GM23338 (cell line): ENCODE results near the gene XCL2. TPM values are rescaled to one million over a fixed set of nuclear protein-coding genes. Genes with fewer than 3 reads are reported as not detected.

Experiments
- ATAC-seq: fragments of 200-7000 bp; cut with Tn5 transposase; 3 replicates; pipeline ENCODE4 v1.9.1; 2020
- DNase-seq: peaks from one replicate; pipeline ENCODE4 v3.0.0-alpha.2; 2015; ENCODE audit warnings: low spot score
- H2AFZ ChIP-seq: fragments of 200-600 bp; sonication (generic); 2 replicates; pipeline ENCODE4 v1.8.0; 2016; ENCODE audit warnings: antibody characterized with exemption, mild to moderate bottlenecking, moderate library complexity
- H3F3A ChIP-seq: fragments of 200-600 bp; sonication (generic); replicated peaks from 2 replicates; pipeline ENCODE4 v1.8.0; 2017; ENCODE audit warnings: antibody characterized with exemption, mixed run types, low read depth
- H3K27ac ChIP-seq: fragments of 200-600 bp; sonication (generic); 2 replicates; pipeline ENCODE4 v1.6.1; 2016; ENCODE audit warnings: low read depth
- H3K27me3 ChIP-seq: fragments of 200-600 bp; sonication (generic); 2 replicates; pipeline ENCODE4 v1.8.0; 2016; ENCODE audit warnings: mild to moderate bottlenecking, mixed run types, moderate library complexity; ENCODE audit not compliant: insufficient read depth
- H3K36me3 ChIP-seq: fragments of 200-600 bp; sonication (generic); 2 replicates; pipeline ENCODE4 v1.8.0; 2016; ENCODE audit warnings: mild to moderate bottlenecking; ENCODE audit not compliant: insufficient read depth
- H3K4me1 ChIP-seq: fragments of 200-600 bp; sonication (generic); 2 replicates; pipeline ENCODE4 v1.8.0; 2016; ENCODE audit warnings: mild to moderate bottlenecking, moderate library complexity; ENCODE audit not compliant: insufficient read depth
- H3K4me2 ChIP-seq: fragments of 200-600 bp; sonication (generic); 2 replicates; pipeline ENCODE4 v1.7.1; 2017; ENCODE audit warnings: mixed run types
- H3K4me3 ChIP-seq: fragments of 200-600 bp; sonication (generic); 2 replicates; pipeline ENCODE4 v1.6.1; 2016; ENCODE audit warnings: mixed run types
- H3K79me2 ChIP-seq: fragments of 200-600 bp; sonication (generic); replicated peaks from 2 replicates; pipeline ENCODE4 v1.8.0; 2017; ENCODE audit warnings: mild to moderate bottlenecking; ENCODE audit not compliant: insufficient read depth
- H3K9me2 ChIP-seq: fragments of 200-600 bp; sonication (generic); 2 replicates; pipeline ENCODE4 v1.8.0; 2017; ENCODE audit not compliant: insufficient read depth
- H4K20me1 ChIP-seq: fragments of 200-600 bp; sonication (generic); replicated peaks from 2 replicates; pipeline ENCODE4 v1.8.0; 2017; ENCODE audit warnings: mild to moderate bottlenecking; ENCODE audit not compliant: insufficient read depth
- H3K27ac Mint-ChIP-seq: 2 replicates; pipeline ENCODE4 v1.8.0; 2020; ENCODE audit warnings: inconsistent platforms, mild to moderate bottlenecking, moderate library complexity, mixed read lengths
- H3K27me3 Mint-ChIP-seq: 3 replicates; pipeline ENCODE4 v1.8.0; 2022; ENCODE audit warnings: low read depth, mild to moderate bottlenecking, moderate library complexity, mixed read lengths, inconsistent platforms; ENCODE audit not compliant: insufficient read depth, poor library complexity
- H3K36me3 Mint-ChIP-seq: 3 replicates; pipeline ENCODE4 v1.8.0; 2021; ENCODE audit warnings: low read depth, mild to moderate bottlenecking, inconsistent platforms, moderate library complexity, mixed read lengths
- H3K4me1 Mint-ChIP-seq: 3 replicates; pipeline ENCODE4 v1.8.0; 2020; ENCODE audit warnings: mild to moderate bottlenecking, inconsistent platforms, mixed read lengths
- H3K4me3 Mint-ChIP-seq: 3 replicates; pipeline ENCODE4 v1.8.0; 2021; ENCODE audit warnings: moderate library complexity, mild to moderate bottlenecking, inconsistent platforms, mixed read lengths
- H3K9me3 Mint-ChIP-seq: 3 replicates; pipeline ENCODE4 v1.8.0; 2020; ENCODE audit warnings: moderate library complexity, mild to moderate bottlenecking, inconsistent platforms, mixed read lengths
- CREB1 ChIP-seq: fragments of 250-450 bp; sonication (Bioruptor Pico); IDR thresholded peaks from 2 replicates; pipeline ENCODE4 v1.5.0; 2020; ENCODE audit warnings: low read depth, mild to moderate bottlenecking, moderate library complexity
- EZH2 ChIP-seq: fragments of 200-600 bp; sonication (generic); IDR thresholded peaks from one replicate; pipeline ENCODE4 v1.8.0; 2017; ENCODE audit warnings: antibody characterized with exemption, mild to moderate bottlenecking, low read depth; ENCODE audit not compliant: unreplicated experiment
- EZH2phosphoT487 ChIP-seq: fragments of 200-600 bp; sonication (generic); IDR thresholded peaks from one replicate; pipeline ENCODE4 v1.8.1; 2018; ENCODE audit warnings: antibody characterized with exemption; ENCODE audit not compliant: unreplicated experiment
- JUNB ChIP-seq: IDR thresholded peaks from one replicate; pipeline ENCODE4 v1.6.1; 2016; ENCODE audit warnings: antibody characterized with exemption; ENCODE audit not compliant: unreplicated experiment
- NANOG ChIP-seq: IDR thresholded peaks from 2 replicates; pipeline ENCODE4 v1.6.1; 2016; ENCODE audit warnings: antibody characterized with exemption, borderline replicate concordance
- STAT1 ChIP-seq: IDR thresholded peaks from one replicate; pipeline ENCODE4 v1.6.1; 2016; ENCODE audit warnings: antibody characterized with exemption; ENCODE audit not compliant: unreplicated experiment
- ZNF331 ChIP-seq: fragments of 250-450 bp; sonication (Bioruptor Pico); IDR thresholded peaks from 2 replicates; pipeline ENCODE4 v1.5.0; 2020; ENCODE audit warnings: low read depth, mild to moderate bottlenecking, moderate library complexity
- polyA plus RNA-seq: library from polyadenylated mRNA; unstranded; fragments of >200 nt; fragmentation: Nextera tagmentation; extraction: Ambion mirVana; gene quantifications from 2 replicates; pipeline ENCODE4 v1.2.1, GENCODE V29; 2016
- total RNA-seq: library from RNA; depleted of rRNA; stranded (reverse); fragments of >200 nt; shearing (Covaris generic); gene quantifications from 2 replicates; pipeline ENCODE4 v1.2.3, GENCODE V29; 2014
- TF ChIP-seq, protein P1 (sequence below): fragments of 250-450 bp; sonication (Bioruptor Pico); IDR thresholded peaks from 2 replicates; pipeline ENCODE4 v1.5.0; 2020; ENCODE audit warnings: mild to moderate bottlenecking, moderate library complexity
- TF ChIP-seq, protein P2 (sequence below), 2 experiments: fragments of 200-600 bp in 1 of 2; sonication (generic) in 1 of 2; conservative IDR thresholded peaks; 2 replicates each; pipeline versions ENCODE4 v1.5.1 to v1.6.1; 2016 to 2017; ENCODE audit warnings: antibody characterized with exemption in 2 of 2, low read depth in 2 of 2, mild to moderate bottlenecking in 2 of 2, moderate library complexity in 1 of 2

Gene XCL2
- total and polyA plus RNA-seq, 2 experiments from 2014 or later, result not detected

DNA sequence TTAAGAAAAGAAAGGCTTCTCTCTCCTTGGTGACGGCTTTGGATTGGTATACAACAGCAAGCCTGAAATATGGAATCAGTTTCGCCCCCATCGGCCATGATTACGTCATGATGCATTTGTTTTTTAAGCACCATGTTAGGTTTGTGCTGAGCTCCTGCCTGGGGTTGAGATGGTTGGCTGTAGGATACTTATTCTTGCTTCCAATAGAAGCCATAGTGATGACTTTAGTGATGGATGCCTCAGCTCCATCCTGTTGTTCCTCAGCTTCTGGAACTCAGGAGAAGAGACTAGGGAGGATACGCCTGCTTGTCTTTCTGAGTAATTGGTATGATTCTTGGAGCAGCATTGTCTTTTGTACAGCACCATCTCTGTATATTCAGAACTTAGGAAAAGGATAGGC, 47.3 kb upstream of the XCL2 start (continued):
- TF ChIP-seq, protein P1, sequence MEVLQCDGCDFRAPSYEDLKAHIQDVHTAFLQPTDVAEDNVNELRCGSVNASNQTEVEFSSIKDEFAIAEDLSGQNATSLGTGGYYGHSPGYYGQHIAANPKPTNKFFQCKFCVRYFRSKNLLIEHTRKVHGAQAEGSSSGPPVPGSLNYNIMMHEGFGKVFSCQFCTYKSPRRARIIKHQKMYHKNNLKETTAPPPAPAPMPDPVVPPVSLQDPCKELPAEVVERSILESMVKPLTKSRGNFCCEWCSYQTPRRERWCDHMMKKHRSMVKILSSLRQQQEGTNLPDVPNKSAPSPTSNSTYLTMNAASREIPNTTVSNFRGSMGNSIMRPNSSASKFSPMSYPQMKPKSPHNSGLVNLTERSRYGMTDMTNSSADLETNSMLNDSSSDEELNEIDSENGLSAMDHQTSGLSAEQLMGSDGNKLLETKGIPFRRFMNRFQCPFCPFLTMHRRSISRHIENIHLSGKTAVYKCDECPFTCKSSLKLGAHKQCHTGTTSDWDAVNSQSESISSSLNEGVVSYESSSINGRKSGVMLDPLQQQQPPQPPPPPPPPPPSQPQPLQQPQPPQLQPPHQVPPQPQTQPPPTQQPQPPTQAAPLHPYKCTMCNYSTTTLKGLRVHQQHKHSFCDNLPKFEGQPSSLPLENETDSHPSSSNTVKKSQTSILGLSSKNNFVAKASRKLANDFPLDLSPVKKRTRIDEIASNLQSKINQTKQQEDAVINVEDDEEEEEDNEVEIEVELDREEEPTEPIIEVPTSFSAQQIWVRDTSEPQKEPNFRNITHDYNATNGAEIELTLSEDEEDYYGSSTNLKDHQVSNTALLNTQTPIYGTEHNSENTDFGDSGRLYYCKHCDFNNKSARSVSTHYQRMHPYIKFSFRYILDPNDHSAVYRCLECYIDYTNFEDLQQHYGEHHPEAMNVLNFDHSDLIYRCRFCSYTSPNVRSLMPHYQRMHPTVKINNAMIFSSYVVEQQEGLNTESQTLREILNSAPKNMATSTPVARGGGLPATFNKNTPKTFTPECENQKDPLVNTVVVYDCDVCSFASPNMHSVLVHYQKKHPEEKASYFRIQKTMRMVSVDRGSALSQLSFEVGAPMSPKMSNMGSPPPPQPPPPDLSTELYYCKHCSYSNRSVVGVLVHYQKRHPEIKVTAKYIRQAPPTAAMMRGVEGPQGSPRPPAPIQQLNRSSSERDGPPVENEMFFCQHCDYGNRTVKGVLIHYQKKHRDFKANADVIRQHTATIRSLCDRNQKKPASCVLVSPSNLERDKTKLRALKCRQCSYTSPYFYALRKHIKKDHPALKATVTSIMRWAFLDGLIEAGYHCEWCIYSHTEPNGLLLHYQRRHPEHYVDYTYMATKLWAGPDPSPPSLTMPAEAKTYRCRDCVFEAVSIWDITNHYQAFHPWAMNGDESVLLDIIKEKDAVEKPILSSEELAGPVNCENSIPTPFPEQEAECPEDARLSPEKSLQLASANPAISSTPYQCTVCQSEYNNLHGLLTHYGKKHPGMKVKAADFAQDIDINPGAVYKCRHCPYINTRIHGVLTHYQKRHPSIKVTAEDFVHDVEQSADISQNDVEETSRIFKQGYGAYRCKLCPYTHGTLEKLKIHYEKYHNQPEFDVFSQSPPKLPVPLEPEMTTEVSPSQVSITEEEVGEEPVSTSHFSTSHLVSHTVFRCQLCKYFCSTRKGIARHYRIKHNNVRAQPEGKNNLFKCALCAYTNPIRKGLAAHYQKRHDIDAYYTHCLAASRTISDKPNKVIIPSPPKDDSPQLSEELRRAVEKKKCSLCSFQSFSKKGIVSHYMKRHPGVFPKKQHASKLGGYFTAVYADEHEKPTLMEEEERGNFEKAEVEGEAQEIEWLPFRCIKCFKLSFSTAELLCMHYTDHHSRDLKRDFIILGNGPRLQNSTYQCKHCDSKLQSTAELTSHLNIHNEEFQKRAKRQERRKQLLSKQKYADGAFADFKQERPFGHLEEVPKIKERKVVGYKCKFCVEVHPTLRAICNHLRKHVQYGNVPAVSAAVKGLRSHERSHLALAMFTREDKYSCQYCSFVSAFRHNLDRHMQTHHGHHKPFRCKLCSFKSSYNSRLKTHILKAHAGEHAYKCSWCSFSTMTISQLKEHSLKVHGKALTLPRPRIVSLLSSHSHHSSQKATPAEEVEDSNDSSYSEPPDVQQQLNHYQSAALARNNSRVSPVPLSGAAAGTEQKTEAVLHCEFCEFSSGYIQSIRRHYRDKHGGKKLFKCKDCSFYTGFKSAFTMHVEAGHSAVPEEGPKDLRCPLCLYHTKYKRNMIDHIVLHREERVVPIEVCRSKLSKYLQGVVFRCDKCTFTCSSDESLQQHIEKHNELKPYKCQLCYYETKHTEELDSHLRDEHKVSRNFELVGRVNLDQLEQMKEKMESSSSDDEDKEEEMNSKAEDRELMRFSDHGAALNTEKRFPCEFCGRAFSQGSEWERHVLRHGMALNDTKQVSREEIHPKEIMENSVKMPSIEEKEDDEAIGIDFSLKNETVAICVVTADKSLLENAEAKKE (CRISPR knock-in tag), result no peak
- no peak for TF ChIP-seq ZNF331 (CRISPR knock-in tag)

DNA sequence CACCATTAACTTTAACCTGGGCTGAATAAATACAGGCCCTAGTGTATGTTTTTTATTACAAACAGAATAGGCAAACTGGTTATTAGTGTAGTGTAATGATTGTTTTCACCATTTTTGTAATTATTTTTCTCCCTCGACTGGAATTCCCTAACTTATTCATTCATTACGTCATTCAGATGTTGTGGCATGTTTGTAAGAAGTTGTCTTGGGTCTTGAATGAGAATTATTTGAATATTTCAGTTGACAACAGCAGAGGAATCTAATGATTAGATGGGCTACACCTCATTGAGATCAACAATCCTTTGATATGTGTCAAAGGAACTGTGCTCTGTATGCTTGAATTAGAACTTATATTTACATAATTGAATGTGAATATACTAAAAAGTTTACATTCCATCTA, 45.4 kb upstream of the XCL2 start:
- H3K27me3 Mint-ChIP-seq, result no peaks in the 10 kb centered on the region
- H3F3A ChIP-seq, result no peaks in the 10 kb centered on the region
- no peaks in the 10 kb centered on the region for H3K36me3 Mint-ChIP-seq
- no peaks in the 10 kb centered on the region for H3K79me2 ChIP-seq
- H3K4me1 Mint-ChIP-seq, result no peaks in the 10 kb centered on the region
- no peak overlapping the region for H3K4me2 ChIP-seq
- H3K4me1 ChIP-seq, result no peaks in the 10 kb centered on the region
- H3K27ac Mint-ChIP-seq, result no peak overlapping the region
- peaks cover 5% of the 10 kb centered on the region; the same call in 1 of the 2 replicates for H3K9me2 ChIP-seq
- H3K4me3 ChIP-seq, result no peak overlapping the region
- no peaks in the 10 kb centered on the region for H3K27me3 ChIP-seq
- H2AFZ ChIP-seq, result no peak overlapping the region
- H3K4me3 Mint-ChIP-seq, result no peak overlapping the region
- H3K27ac ChIP-seq, result no peak overlapping the region
- no peak for ATAC-seq
- no peaks in the 10 kb centered on the region for H4K20me1 ChIP-seq
- H3K36me3 ChIP-seq, result no peaks in the 10 kb centered on the region
- DNase-seq, result no peak
- H3K9me3 Mint-ChIP-seq, result no peaks in the 10 kb centered on the region; the same call in 1 of the 3 replicates
- no peak for TF ChIP-seq STAT1
- TF ChIP-seq JUNB, result no peak
- TF ChIP-seq NANOG, result no peak
- TF ChIP-seq, protein P2, sequence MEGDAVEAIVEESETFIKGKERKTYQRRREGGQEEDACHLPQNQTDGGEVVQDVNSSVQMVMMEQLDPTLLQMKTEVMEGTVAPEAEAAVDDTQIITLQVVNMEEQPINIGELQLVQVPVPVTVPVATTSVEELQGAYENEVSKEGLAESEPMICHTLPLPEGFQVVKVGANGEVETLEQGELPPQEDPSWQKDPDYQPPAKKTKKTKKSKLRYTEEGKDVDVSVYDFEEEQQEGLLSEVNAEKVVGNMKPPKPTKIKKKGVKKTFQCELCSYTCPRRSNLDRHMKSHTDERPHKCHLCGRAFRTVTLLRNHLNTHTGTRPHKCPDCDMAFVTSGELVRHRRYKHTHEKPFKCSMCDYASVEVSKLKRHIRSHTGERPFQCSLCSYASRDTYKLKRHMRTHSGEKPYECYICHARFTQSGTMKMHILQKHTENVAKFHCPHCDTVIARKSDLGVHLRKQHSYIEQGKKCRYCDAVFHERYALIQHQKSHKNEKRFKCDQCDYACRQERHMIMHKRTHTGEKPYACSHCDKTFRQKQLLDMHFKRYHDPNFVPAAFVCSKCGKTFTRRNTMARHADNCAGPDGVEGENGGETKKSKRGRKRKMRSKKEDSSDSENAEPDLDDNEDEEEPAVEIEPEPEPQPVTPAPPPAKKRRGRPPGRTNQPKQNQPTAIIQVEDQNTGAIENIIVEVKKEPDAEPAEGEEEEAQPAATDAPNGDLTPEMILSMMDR (conservative IDR thresholded peaks at IDR 0.05; ENCODE audit: low read depth in 2 of 2), result no peak
- no peak for TF ChIP-seq EZH2
- no peak for TF ChIP-seq CREB1 (CRISPR knock-in tag)
- no peak for TF ChIP-seq EZH2phosphoT487
- TF ChIP-seq, protein P1 (CRISPR knock-in tag), result no peak
